Natural killer cell (primary cell): ENCODE results near the gene VEPH1. TPM values are rescaled to one million over a fixed set of nuclear protein-coding genes. Genes with fewer than 3 reads are reported as not detected.
"Not testable (repeated sequence)": the region's sequence is repeated elsewhere in the genome, so short reads cannot be mapped to it uniquely, and the experiment has no call there.

Experiments used
- ATAC-seq, 3 donors: fragments of 150-1000 bp in 2 of 3; fragments of 200-7000 bp in 1 of 3; cut with Tn5 transposase; 1 replicate in 1 of 3; 2 replicates in 2 of 3; pipeline ENCODE4 v1.10.0; 2021; ENCODE audit warnings: mild to moderate bottlenecking in 2 of 3, moderate library complexity in 2 of 3
- DNase-seq, 2 donors: peaks; one replicate each; pipeline versions ENCODE4 v3.0.0 to v3.0.0-alpha.2; 2013 to 2021; ENCODE audit warnings: mixed read lengths in 1 of 2
- H3K27ac ChIP-seq: one replicate; pipeline ENCODE4 v1.5.1; 2013; ENCODE audit warnings: mild to moderate bottlenecking, low read length
- H3K27me3 ChIP-seq: one replicate; pipeline ENCODE4 v1.6.1; 2013; ENCODE audit warnings: low read length; ENCODE audit not compliant: control insufficient read depth, insufficient read depth
- H3K36me3 ChIP-seq: one replicate; pipeline ENCODE4 v1.6.1; 2013; ENCODE audit warnings: low read length; ENCODE audit not compliant: control insufficient read depth, insufficient read depth
- H3K4me1 ChIP-seq: one replicate; pipeline ENCODE4 v1.6.1; 2013; ENCODE audit warnings: low read length; ENCODE audit not compliant: control insufficient read depth, insufficient read depth
- H3K4me3 ChIP-seq: one replicate; pipeline ENCODE4 v1.5.1; 2013; ENCODE audit warnings: low read length
- H3K9me3 ChIP-seq: one replicate; pipeline ENCODE4 v1.6.1; 2013; ENCODE audit warnings: low read length; ENCODE audit not compliant: control insufficient read depth, insufficient read depth
- H3K27ac Mint-ChIP-seq, 2 donors: one replicate each; pipeline ENCODE4 v1.8.0; 2022; ENCODE audit warnings: mild to moderate bottlenecking in 2 of 2, mixed read lengths in 2 of 2, moderate library complexity in 1 of 2
- H3K27me3 Mint-ChIP-seq, 2 donors: one replicate each; pipeline ENCODE4 v1.8.0; 2022; ENCODE audit warnings: low read depth in 2 of 2, mixed read lengths in 2 of 2
- H3K36me3 Mint-ChIP-seq: one replicate; pipeline ENCODE4 v1.8.0; 2022; ENCODE audit warnings: mixed read lengths
- H3K4me1 Mint-ChIP-seq, 2 donors: one replicate each; pipeline ENCODE4 v1.8.0; 2022; ENCODE audit warnings: mixed read lengths in 2 of 2
- H3K4me3 Mint-ChIP-seq: one replicate; pipeline ENCODE4 v1.8.0; 2022; ENCODE audit warnings: mild to moderate bottlenecking, moderate library complexity, mixed read lengths
- H3K9me3 Mint-ChIP-seq, 2 donors: one replicate each; pipeline ENCODE4 v1.8.0; 2022; ENCODE audit warnings: mixed read lengths in 2 of 2
- CTCF ChIP-seq: fragments of 200-600 bp; IDR thresholded peaks from one replicate; pipeline ENCODE4 v1.8.0; 2022; ENCODE audit warnings: antibody characterized with exemption
- WGBS: methylation state at CpG from one replicate; pipeline ENCODE4 v1.1.7; 2013; ENCODE audit warnings: missing lambda C conversion rate; ENCODE audit not compliant: insufficient coverage; 5-methylcytosine and 5-hydroxymethylcytosine counted together
- intact Hi-C: fragments of 100-400 bp; cut with micrococcal nuclease; formaldehyde crosslinking; loops from one replicate; pipeline ENCODE4 v1.14.2; 2022
- total RNA-seq, 4 donors: library from RNA; stranded (reverse); fragments of 120-200 nt in 1 of 4; gene quantifications; one replicate each; pipeline versions ENCODE4 v1.2.3 to v1.2.4, GENCODE V29; 2013 to 2022

VEPH1 gene
- total RNA-seq, 3 donors from 2014 or later (not counting 1 experiment from before 2014, with no cell fraction given): 0.41 to 1.3 (median 0.60) TPM

- no peaks in the 10 kb centered on the region for H3K27me3 Mint-ChIP-seq
- no peak overlapping the region for H3K27ac Mint-ChIP-seq
- Histone ChIP-seq H3K36me3 (no peaks in the 10 kb centered on the region), H3K27me3 (no peaks in the 10 kb centered on the region), H3K4me1 (no peaks in the 10 kb centered on the region), H3K4me3 (no peak overlapping the region), H3K27ac (no peak overlapping the region), H3K9me3 (no peaks in the 10 kb centered on the region)
- 100% methylated on average over 1 of the region's 1 CpG for WGBS
- ATAC-seq: no peak
- H3K9me3 Mint-ChIP-seq: peaks cover 4% of the 10 kb centered on the region in 2 donors
- DNase-seq: no peak
- H3K4me3 Mint-ChIP-seq: no peak overlapping the region
- intact Hi-C loops: no loop called here
- H3K4me1 Mint-ChIP-seq: no peaks in the 10 kb centered on the region
- H3K36me3 Mint-ChIP-seq: no peaks in the 10 kb centered on the region
- no peak for TF ChIP-seq CTCF
Observed at GRCh38 chr3:157330206-157330605, 173.0 kb downstream of the VEPH1 start.

GRCh38 chr3:157329551-157329950 lies 173.7 kb downstream of the VEPH1 start:
- intact Hi-C loops: no loop called here
- DNase-seq (no peak), ATAC-seq (no peak)
- Histone ChIP-seq H3K9me3 (no peaks in the 10 kb centered on the region), H3K4me1 (no peaks in the 10 kb centered on the region), H3K27me3 (no peaks in the 10 kb centered on the region), H3K27ac (no peak overlapping the region), H3K4me3 (no peak overlapping the region), H3K36me3 (no peaks in the 10 kb centered on the region)
- no peaks in the 10 kb centered on the region for H3K4me1 Mint-ChIP-seq
- no peaks in the 10 kb centered on the region for H3K27me3 Mint-ChIP-seq
- H3K9me3 Mint-ChIP-seq: peaks cover 4% of the 10 kb centered on the region in 2 donors
- WGBS: 81% methylated on average over 2 of the region's 2 CpGs
- no peak overlapping the region for H3K4me3 Mint-ChIP-seq
- TF ChIP-seq CTCF: no peak
- H3K27ac Mint-ChIP-seq: no peak overlapping the region
- H3K36me3 Mint-ChIP-seq: no peaks in the 10 kb centered on the region

GRCh38 chr3:157327837-157328236 lies 175.4 kb downstream of the VEPH1 start:
- Mint-ChIP-seq H3K4me3 (no peak overlapping the region), H3K9me3 (peaks cover 4% of the 10 kb centered on the region in 2 donors), H3K4me1 (no peaks in the 10 kb centered on the region), H3K27ac (no peak overlapping the region), H3K36me3 (no peaks in the 10 kb centered on the region), H3K27me3 (no peaks in the 10 kb centered on the region)
- DNase-seq: no peak
- H3K4me3 ChIP-seq: no peak overlapping the region
- no peaks in the 10 kb centered on the region for H3K27me3 ChIP-seq
- 94% methylated on average over 3 of the region's 3 CpGs for WGBS
- no peaks in the 10 kb centered on the region for H3K4me1 ChIP-seq
- H3K36me3 ChIP-seq: no peaks in the 10 kb centered on the region
- intact Hi-C loops: no loop called here
- H3K9me3 ChIP-seq: no peaks in the 10 kb centered on the region
- H3K27ac ChIP-seq: no peak overlapping the region
- ATAC-seq: no peak
- TF ChIP-seq CTCF: no peak

GRCh38 chr3:157327018-157327417 lies 176.2 kb downstream of the VEPH1 start:
- no peaks in the 10 kb centered on the region for H3K9me3 ChIP-seq
- TF ChIP-seq CTCF: no peak
- no peak overlapping the region for H3K27ac ChIP-seq
- DNase-seq (no peak), ATAC-seq (no peak)
- no peaks in the 10 kb centered on the region for H3K36me3 ChIP-seq
- intact Hi-C loops: no loop called here
- H3K4me1 ChIP-seq: no peaks in the 10 kb centered on the region
- no peaks in the 10 kb centered on the region for H3K4me1 Mint-ChIP-seq
- H3K27me3 ChIP-seq: no peaks in the 10 kb centered on the region
- H3K27me3 Mint-ChIP-seq: no peaks in the 10 kb centered on the region
- H3K36me3 Mint-ChIP-seq: no peaks in the 10 kb centered on the region
- H3K9me3 Mint-ChIP-seq: peaks cover 4% of the 10 kb centered on the region in 2 donors
- no peak overlapping the region for H3K4me3 Mint-ChIP-seq
- no peak overlapping the region for H3K27ac Mint-ChIP-seq
- no peak overlapping the region for H3K4me3 ChIP-seq
- no CpG with 5 or more reads among the region's 1 CpG for WGBS

DNA sequence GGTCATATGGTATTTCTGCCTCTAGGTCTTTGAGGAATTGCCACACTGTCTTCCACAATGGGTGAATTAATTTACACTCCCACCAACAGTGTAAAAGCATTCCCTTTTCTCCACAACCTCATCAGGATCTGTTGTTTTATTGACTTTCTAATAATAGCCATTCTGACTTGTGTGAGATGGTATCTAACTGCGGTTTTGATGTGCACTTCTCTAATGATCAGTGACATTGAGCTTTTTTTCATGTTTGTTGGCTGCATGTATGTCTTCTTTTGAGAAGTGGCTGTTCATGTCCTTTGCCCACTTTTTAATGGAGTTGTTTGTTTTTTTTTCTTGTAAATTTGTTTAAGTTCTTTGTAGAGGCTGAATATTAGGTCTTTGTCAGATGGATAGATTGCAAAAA lies 178.3 kb downstream of the VEPH1 start:
- H3K4me1 Mint-ChIP-seq, ATAC-seq, H3K27ac ChIP-seq, H3K27me3 ChIP-seq, DNase-seq, H3K4me1 ChIP-seq, H3K9me3 ChIP-seq, H3K9me3 Mint-ChIP-seq, H3K27me3 Mint-ChIP-seq, H3K36me3 Mint-ChIP-seq, H3K36me3 ChIP-seq, intact Hi-C loops, H3K4me3 Mint-ChIP-seq, H3K4me3 ChIP-seq, H3K27ac Mint-ChIP-seq: not testable (repeated sequence)
- 92% methylated on average over 1 of the region's 1 CpG for WGBS
